Stimulated activated CD4-positive, alpha-beta T cell treated with anti-CD3 and anti-CD28 coated beads, Interleukin-4, amount 100 ng/mL, for 1 hour (primary cell): Measurements from ENCODE around the gene ACTR6.

Experiments
- DNase-seq: peaks from one replicate; pipeline ENCODE4 v3.0.0-alpha.2; 2020

Gene ACTR6

GRCh38 chr12:100268835-100269564 lies 68.4 kb downstream of the ACTR6 start:
- DNase-seq: no peak

GRCh38 chr12:100273782-100274181 lies 73.2 kb downstream of the ACTR6 start:
- no peak for DNase-seq
